Pulmonary artery endothelial cell (primary cell): ENCODE results near the gene C7orf25. TPM values are rescaled to one million over a fixed set of nuclear protein-coding genes. Genes with fewer than 3 reads are reported as not detected.
"Not testable (repeated sequence)": the region's sequence is repeated elsewhere in the genome, so short reads cannot be mapped to it uniquely, and the experiment has no call there.

Source experiments
- DNase-seq: peaks from one replicate; pipeline ENCODE4 v3.0.0-alpha.2; 2011; ENCODE audit warnings: low read depth, low spot score
- total RNA-seq: library from RNA; depleted of rRNA; stranded (reverse); fragments of >200 nt; gene quantifications from 2 replicates; pipeline ENCODE4 v1.2.3, GENCODE V29; 2014

C7orf25 gene
- total RNA-seq, 1 donor from 2014 or later: 3.4 TPM

- no peak for DNase-seq
These were observed 17.6 kb upstream of the C7orf25 start for GRCh38 chr7:42929449-42929848.

GRCh38 chr7:42928754-42929153, 16.9 kb upstream of the C7orf25 start:
- no peak for DNase-seq

- no peak for DNase-seq
These were observed 14.3 kb upstream of the C7orf25 start for GRCh38 chr7:42926204-42926603.

- no peak for DNase-seq
These were observed 13.8 kb upstream of the C7orf25 start for GRCh38 chr7:42925630-42926029.

- no peak for DNase-seq
These were observed 12.5 kb upstream of the C7orf25 start for GRCh38 chr7:42924223-42924838.

GRCh38 chr7:42922017-42922753, 10.3 kb upstream of the C7orf25 start:
- no peak for DNase-seq

GRCh38 chr7:42915356-42915755, 3.5 kb upstream of the C7orf25 start:
- no peak for DNase-seq

- no peak for DNase-seq
These were observed 2.7 kb upstream of the C7orf25 start for GRCh38 chr7:42914421-42915045.

GRCh38 chr7:42914009-42914408, 2.1 kb upstream of the C7orf25 start:
- DNase-seq: no peak

GRCh38 chr7:42913591-42913990, 1.7 kb upstream of the C7orf25 start:
- DNase-seq: no peak

- DNase-seq: no peak
These were observed 1.6 kb downstream of the C7orf25 start for GRCh38 chr7:42910306-42910705.

- DNase-seq: no peak
These were observed 4.6 kb downstream of the C7orf25 start for GRCh38 chr7:42907316-42907715.

- no peak for DNase-seq
These were observed 5.7 kb downstream of the C7orf25 start for GRCh38 chr7:42906181-42906580.

GRCh38 chr7:42902331-42902730, 9.5 kb downstream of the C7orf25 start:
- DNase-seq: no peak

GRCh38 chr7:42900842-42901241, 11.0 kb downstream of the C7orf25 start:
- no peak for DNase-seq

- no peak for DNase-seq
These were observed 18.3 kb downstream of the C7orf25 start for GRCh38 chr7:42893346-42894240.

GRCh38 chr7:42886893-42887505, 24.9 kb downstream of the C7orf25 start:
- DNase-seq: no peak

- DNase-seq: no peak
These were observed 25.7 kb downstream of the C7orf25 start for GRCh38 chr7:42886129-42886528.

- not testable (repeated sequence) for DNase-seq
These were observed 26.7 kb downstream of the C7orf25 start for GRCh38 chr7:42885183-42885582.

- DNase-seq: no peak
These were observed 27.9 kb downstream of the C7orf25 start for GRCh38 chr7:42883950-42884349.

- DNase-seq: no peak
These were observed 31.5 kb downstream of the C7orf25 start for GRCh38 chr7:42880392-42880791.
